B cell (primary cell): Measurements from ENCODE around the gene TRIM28. TPM values are rescaled to one million over a fixed set of nuclear protein-coding genes. Genes with fewer than 3 reads are reported as not detected.
A peak's percentile ranks its signal among the peaks of the same experiment; 100 is the strongest.

Experiments used
- ATAC-seq: fragments of 200-7000 bp; cut with Tn5 transposase; one replicate; pipeline ENCODE4 v1.10.0; 2021; ENCODE audit warnings: low read depth, mild to moderate bottlenecking, moderate number of reproducible peaks, moderate library complexity
- CTCF ChIA-PET: fragments of 350-600 bp; sonication (Branson Sonifier 250); formaldehyde crosslinking; loops from one replicate; lab custom pipeline; 2021; ENCODE audit warnings: antibody characterized with exemption, inconsistent platforms; lab: Charles Lee
- POLR2A ChIA-PET: fragments of 350-600 bp; sonication (Branson Sonifier 250); formaldehyde crosslinking; loops from one replicate; lab custom pipeline; 2021; ENCODE audit warnings: antibody characterized with exemption; lab: Charles Lee
- DNase-seq: peaks from one replicate; pipeline ENCODE4 v3.0.0; 2013
- H2AFZ ChIP-seq: 2 replicates; pipeline ENCODE4 v1.6.1; 2012; ENCODE audit warnings: mild to moderate bottlenecking, low read depth, low read length; ENCODE audit not compliant: insufficient read depth, poor library complexity, severe bottlenecking
- H3K27ac ChIP-seq, 2 donors: 1 replicate in 1 of 2; 2 replicates in 1 of 2; pipeline ENCODE4 v1.5.1; 2012 to 2013; ENCODE audit warnings: low read length in 2 of 2, mild to moderate bottlenecking in 2 of 2, moderate library complexity in 1 of 2
- H3K27me3 ChIP-seq, 4 experiments: fragments of 200-600 bp in 1 of 4; sonication (generic) in 1 of 4; replicated peaks in 1 of 4; 1 replicate in 2 of 4; 2 replicates in 2 of 4; pipeline versions ENCODE4 v1.6.1 to v1.7.0; 2013 to 2016; ENCODE audit warnings: low read length in 3 of 4, mild to moderate bottlenecking in 2 of 4, mixed read lengths in 1 of 4, moderate library complexity in 1 of 4; ENCODE audit not compliant: insufficient read depth in 4 of 4, control insufficient read depth in 3 of 4; ENCODE audit errors: control extremely low read depth in 1 of 4
- H3K36me3 ChIP-seq, 2 experiments: replicated peaks in 1 of 2; 1 replicate in 1 of 2; 2 replicates in 1 of 2; pipeline versions ENCODE4 v1.6.1 to v1.7.1; 2013; ENCODE audit warnings: low read length in 1 of 2; ENCODE audit not compliant: insufficient read depth in 2 of 2, control insufficient read depth in 1 of 2; ENCODE audit errors: control extremely low read depth in 1 of 2, extremely low read depth in 1 of 2
- H3K4me1 ChIP-seq, 2 donors: fragments of 200-600 bp in 1 of 2; sonication (generic) in 1 of 2; 1 replicate in 1 of 2; 2 replicates in 1 of 2; pipeline versions ENCODE4 v1.5.1 to v1.6.1; 2013 to 2017; ENCODE audit warnings: low read length in 2 of 2; ENCODE audit not compliant: control insufficient read depth in 2 of 2, insufficient read depth in 2 of 2
- H3K4me2 ChIP-seq: replicated peaks from 2 replicates; pipeline ENCODE3; 2012; ENCODE audit warnings: mild to moderate bottlenecking, low read depth, low read length; ENCODE audit not compliant: poor library complexity, severe bottlenecking
- H3K4me3 ChIP-seq, 5 experiments: fragments of 200-600 bp in 1 of 5; sonication (generic) in 1 of 5; 1 replicate in 3 of 5; 2 replicates in 2 of 5; pipeline versions ENCODE4 v1.5.1 to v1.7.0; 2011 to 2016; ENCODE audit warnings: low read length in 4 of 5, mild to moderate bottlenecking in 4 of 5, low read depth in 2 of 5, control low read depth in 1 of 5, moderate library complexity in 1 of 5; ENCODE audit not compliant: insufficient read depth in 1 of 5; ENCODE audit errors: control extremely low read depth in 1 of 5, extremely low read depth in 1 of 5
- H3K79me2 ChIP-seq: fragments of 200-600 bp; sonication (generic); one replicate; pipeline ENCODE4 v1.6.0; 2016; ENCODE audit warnings: low read length; ENCODE audit not compliant: control insufficient read depth, insufficient read depth
- H3K9ac ChIP-seq: fragments of 200-600 bp; sonication (generic); 2 replicates; pipeline ENCODE4 v1.6.1; 2017; ENCODE audit warnings: mild to moderate bottlenecking, low read length, moderate library complexity
- H3K9me3 ChIP-seq, 3 donors: one replicate each; pipeline versions ENCODE4 v1.6.1 to v1.7.1; 2013; ENCODE audit warnings: low read length in 2 of 3; ENCODE audit not compliant: control insufficient read depth in 2 of 3, insufficient read depth in 1 of 3; ENCODE audit errors: control extremely low read depth in 1 of 3
- H4K20me1 ChIP-seq: 2 replicates; pipeline ENCODE4 v1.6.0; 2012; ENCODE audit warnings: mild to moderate bottlenecking, low read length; ENCODE audit not compliant: insufficient read depth, control insufficient read depth, poor library complexity, severe bottlenecking
- H3K27ac Mint-ChIP-seq: one replicate; pipeline ENCODE4 v1.8.0; 2021; ENCODE audit warnings: mixed read lengths
- H3K27me3 Mint-ChIP-seq: one replicate; pipeline ENCODE4 v1.8.0; 2021; ENCODE audit warnings: mixed read lengths
- H3K4me1 Mint-ChIP-seq: one replicate; pipeline ENCODE4 v1.8.0; 2021; ENCODE audit warnings: mixed read lengths
- H3K4me3 Mint-ChIP-seq: one replicate; pipeline ENCODE4 v1.8.0; 2021; ENCODE audit warnings: mixed read lengths
- H3K9me3 Mint-ChIP-seq: one replicate; pipeline ENCODE4 v1.8.0; 2022; ENCODE audit warnings: mixed read lengths; ENCODE audit not compliant: insufficient read depth
- EZH2 ChIP-seq: IDR thresholded peaks from 2 replicates; pipeline ENCODE4 v1.6.1; 2012; ENCODE audit warnings: borderline replicate concordance, low read depth, mild to moderate bottlenecking, moderate library complexity, low read length; ENCODE audit not compliant: insufficient read depth, poor library complexity, severe bottlenecking
- WGBS: methylation state at CpG from one replicate; pipeline ENCODE4 v1.1.5; 2013; ENCODE audit warnings: missing lambda C conversion rate; ENCODE audit not compliant: insufficient coverage; 5-methylcytosine and 5-hydroxymethylcytosine counted together
- intact Hi-C: fragments of 100-400 bp; cut with micrococcal nuclease; formaldehyde crosslinking; loops from one replicate; pipeline ENCODE4 v1.10.0; 2022
- polyA plus RNA-seq: library from polyadenylated mRNA; depleted of rRNA; stranded (reverse); fragments of >200 nt; gene quantifications from 2 replicates; pipeline ENCODE4 v1.2.3, GENCODE V29; 2012
- total RNA-seq, 2 donors: library from RNA; stranded (reverse); fragments of 120-200 nt in 1 of 2; gene quantifications; 1 replicate in 1 of 2; 2 replicates in 1 of 2; pipeline versions ENCODE4 v1.2.3 to v1.2.4, GENCODE V29; 2013 to 2022
- TF ChIP-seq, protein P1 (sequence below): fragments of 200-600 bp; IDR thresholded peaks from one replicate; pipeline ENCODE4 v1.8.0; 2022; ENCODE audit warnings: antibody characterized with exemption, mild to moderate bottlenecking

TRIM28 gene
- total and polyA plus RNA-seq, 2 donors (not counting 1 experiment from before 2014, with no cell fraction given), result 370 to 569 TPM

DNA sequence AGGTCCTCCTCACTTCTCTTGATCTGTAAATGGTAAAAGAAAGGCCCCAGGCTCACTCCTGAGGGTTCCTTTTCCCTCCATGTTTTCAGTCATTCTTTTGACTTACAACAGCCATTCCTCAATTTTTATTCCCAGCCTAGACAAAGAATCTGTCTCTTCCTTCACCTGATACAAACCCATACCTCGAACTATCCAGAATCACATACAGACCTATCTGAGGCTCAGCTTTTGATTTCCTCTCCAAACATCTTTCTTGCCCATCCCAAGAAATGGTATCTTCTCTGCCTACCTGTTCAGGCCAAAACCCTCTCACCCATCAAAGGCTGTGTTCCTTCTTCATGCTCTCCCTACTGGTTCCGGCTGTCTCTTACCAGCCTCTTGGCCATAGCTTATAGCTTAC lies 8.8 kb downstream of the TRIM28 start:
- H3K27ac Mint-ChIP-seq, result peak overlapping the region; percentile 47
- POLR2A ChIA-PET, result no interaction called here
- peaks cover 58% of the 10 kb centered on the region for H3K79me2 ChIP-seq
- TF ChIP-seq, protein P1, sequence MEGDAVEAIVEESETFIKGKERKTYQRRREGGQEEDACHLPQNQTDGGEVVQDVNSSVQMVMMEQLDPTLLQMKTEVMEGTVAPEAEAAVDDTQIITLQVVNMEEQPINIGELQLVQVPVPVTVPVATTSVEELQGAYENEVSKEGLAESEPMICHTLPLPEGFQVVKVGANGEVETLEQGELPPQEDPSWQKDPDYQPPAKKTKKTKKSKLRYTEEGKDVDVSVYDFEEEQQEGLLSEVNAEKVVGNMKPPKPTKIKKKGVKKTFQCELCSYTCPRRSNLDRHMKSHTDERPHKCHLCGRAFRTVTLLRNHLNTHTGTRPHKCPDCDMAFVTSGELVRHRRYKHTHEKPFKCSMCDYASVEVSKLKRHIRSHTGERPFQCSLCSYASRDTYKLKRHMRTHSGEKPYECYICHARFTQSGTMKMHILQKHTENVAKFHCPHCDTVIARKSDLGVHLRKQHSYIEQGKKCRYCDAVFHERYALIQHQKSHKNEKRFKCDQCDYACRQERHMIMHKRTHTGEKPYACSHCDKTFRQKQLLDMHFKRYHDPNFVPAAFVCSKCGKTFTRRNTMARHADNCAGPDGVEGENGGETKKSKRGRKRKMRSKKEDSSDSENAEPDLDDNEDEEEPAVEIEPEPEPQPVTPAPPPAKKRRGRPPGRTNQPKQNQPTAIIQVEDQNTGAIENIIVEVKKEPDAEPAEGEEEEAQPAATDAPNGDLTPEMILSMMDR, result no peak
- TF ChIP-seq EZH2, result no peak
- no peaks in the 10 kb centered on the region for H3K27me3 ChIP-seq
- H3K4me1 Mint-ChIP-seq, result peaks cover 42% of the 10 kb centered on the region
- H3K9me3 ChIP-seq, result no peaks in the 10 kb centered on the region
- CTCF ChIA-PET, result interaction anchor here (3.0 to 3.3 kb wide), 2 partner anchors 8 to 33 kb away, joined by 13 to 20 read pairs; partner anchors contain the start of genes TRIM28 and ZBTB45
- intact Hi-C loops, result no loop called here
- 91% methylated on average over 1 of the region's 2 CpGs for WGBS
- peaks cover 6 to 65% of the 10 kb centered on the region in 2 experiments for H3K36me3 ChIP-seq
- peaks cover 25 to 34% of the 10 kb centered on the region in 2 donors for H3K4me1 ChIP-seq
- DNase-seq (peak; percentile 16), ATAC-seq (no peak)
- H2AFZ ChIP-seq, result no peak overlapping the region
- no peaks in the 10 kb centered on the region for H3K9me3 Mint-ChIP-seq
- peaks cover 45% of the 10 kb centered on the region for H4K20me1 ChIP-seq
- H3K27me3 Mint-ChIP-seq, result no peaks in the 10 kb centered on the region
- peak overlapping the region; percentile 58 for H3K4me3 Mint-ChIP-seq
- no peak overlapping the region for H3K4me3 ChIP-seq
- peak overlapping the region in 1 of 2 donors; percentile 47 for H3K27ac ChIP-seq
- H3K9ac ChIP-seq, result no peak overlapping the region
- H3K4me2 ChIP-seq, result no peak overlapping the region

DNA sequence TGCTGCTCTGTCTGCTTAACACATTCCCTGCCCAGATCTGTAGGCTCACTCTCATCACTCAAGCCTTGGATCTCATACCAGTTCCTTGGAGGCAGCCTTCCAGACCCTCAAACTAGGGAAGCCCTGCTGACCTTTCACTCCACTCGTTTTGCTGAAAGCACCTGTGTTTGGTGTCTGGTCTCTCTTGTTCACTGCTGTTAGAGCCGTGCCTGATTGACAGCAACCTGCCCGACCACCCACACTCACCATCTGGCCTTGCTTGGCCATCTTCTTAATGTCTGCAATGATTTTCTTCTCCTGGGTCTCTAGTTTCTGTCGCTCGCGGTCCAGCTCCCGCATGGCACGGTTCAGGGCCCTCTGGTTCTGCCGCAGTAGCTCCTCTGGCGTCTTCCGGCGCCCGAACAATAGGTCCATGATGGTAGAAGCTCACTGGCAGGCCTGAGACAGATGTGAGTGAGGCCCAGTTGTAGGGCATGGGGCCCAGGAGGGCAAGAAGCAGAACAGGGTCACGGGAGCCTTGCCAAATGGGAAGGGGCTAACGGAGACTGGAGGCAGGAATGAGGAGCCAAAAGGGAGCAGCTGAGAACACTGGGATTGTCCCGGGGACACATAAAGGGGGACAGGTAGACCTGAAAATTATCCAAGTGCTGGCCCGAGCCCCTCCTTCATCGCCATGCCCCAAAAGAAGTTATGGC lies 10.1 kb downstream of the TRIM28 start:
- H3K27me3 Mint-ChIP-seq, result no peaks in the 10 kb centered on the region
- intact Hi-C loops, result no loop called here
- CTCF ChIA-PET, result interaction anchor here (0.7 to 3.3 kb wide), 3 partner anchors 8 to 34 kb away, joined by 3 to 20 read pairs (median 13); partner anchors contain the start of genes TRIM28 and ZBTB45
- WGBS, result 45% methylated on average over 18 of the region's 18 CpGs
- peak overlapping the region; percentile 94 to 98 for H3K27ac ChIP-seq
- POLR2A ChIA-PET, result interaction anchor here (0.9 to 2.4 kb wide), 6 partner anchors 9 to 172 kb away, joined by 3 to 29 read pairs (median 11); partner anchors contain the start of genes MZF1, TRIM28 and ZBTB45
- H3K9me3 Mint-ChIP-seq, result no peaks in the 10 kb centered on the region
- peaks cover 27 to 38% of the 10 kb centered on the region in 2 donors for H3K4me1 ChIP-seq
- H3K4me3 ChIP-seq, result peak overlapping the region in 4 of 5 experiments; percentile 75 to 94 (median 83)
- H2AFZ ChIP-seq, result peak overlapping the region; percentile 79
- peak overlapping the region; percentile 99 for H3K27ac Mint-ChIP-seq
- peak overlapping the region; percentile 76 for H3K4me2 ChIP-seq
- H3K9me3 ChIP-seq, result no peaks in the 10 kb centered on the region
- ATAC-seq (no peak), DNase-seq (peak; percentile 22)
- H3K4me1 Mint-ChIP-seq, result peaks cover 49% of the 10 kb centered on the region
- H3K9ac ChIP-seq, result peak overlapping the region; percentile 83
- no peaks in the 10 kb centered on the region for H3K27me3 ChIP-seq
- H4K20me1 ChIP-seq, result peaks cover 37% of the 10 kb centered on the region
- H3K79me2 ChIP-seq, result peaks cover 51% of the 10 kb centered on the region
- TF ChIP-seq, protein P1, result no peak
- TF ChIP-seq EZH2, result no peak
- peak overlapping the region; percentile 98 for H3K4me3 Mint-ChIP-seq
- H3K36me3 ChIP-seq, result peaks cover 6 to 52% of the 10 kb centered on the region in 2 experiments
